ENCODE results near the gene AATF. TPM values are rescaled to one million over a fixed set of nuclear protein-coding genes. Genes with fewer than 3 reads are reported as not detected.

The AATF gene, protein sequence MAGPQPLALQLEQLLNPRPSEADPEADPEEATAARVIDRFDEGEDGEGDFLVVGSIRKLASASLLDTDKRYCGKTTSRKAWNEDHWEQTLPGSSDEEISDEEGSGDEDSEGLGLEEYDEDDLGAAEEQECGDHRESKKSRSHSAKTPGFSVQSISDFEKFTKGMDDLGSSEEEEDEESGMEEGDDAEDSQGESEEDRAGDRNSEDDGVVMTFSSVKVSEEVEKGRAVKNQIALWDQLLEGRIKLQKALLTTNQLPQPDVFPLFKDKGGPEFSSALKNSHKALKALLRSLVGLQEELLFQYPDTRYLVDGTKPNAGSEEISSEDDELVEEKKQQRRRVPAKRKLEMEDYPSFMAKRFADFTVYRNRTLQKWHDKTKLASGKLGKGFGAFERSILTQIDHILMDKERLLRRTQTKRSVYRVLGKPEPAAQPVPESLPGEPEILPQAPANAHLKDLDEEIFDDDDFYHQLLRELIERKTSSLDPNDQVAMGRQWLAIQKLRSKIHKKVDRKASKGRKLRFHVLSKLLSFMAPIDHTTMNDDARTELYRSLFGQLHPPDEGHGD
- total RNA-seq = 32.5 and 36.7 TPM in 2 replicates

DNA sequence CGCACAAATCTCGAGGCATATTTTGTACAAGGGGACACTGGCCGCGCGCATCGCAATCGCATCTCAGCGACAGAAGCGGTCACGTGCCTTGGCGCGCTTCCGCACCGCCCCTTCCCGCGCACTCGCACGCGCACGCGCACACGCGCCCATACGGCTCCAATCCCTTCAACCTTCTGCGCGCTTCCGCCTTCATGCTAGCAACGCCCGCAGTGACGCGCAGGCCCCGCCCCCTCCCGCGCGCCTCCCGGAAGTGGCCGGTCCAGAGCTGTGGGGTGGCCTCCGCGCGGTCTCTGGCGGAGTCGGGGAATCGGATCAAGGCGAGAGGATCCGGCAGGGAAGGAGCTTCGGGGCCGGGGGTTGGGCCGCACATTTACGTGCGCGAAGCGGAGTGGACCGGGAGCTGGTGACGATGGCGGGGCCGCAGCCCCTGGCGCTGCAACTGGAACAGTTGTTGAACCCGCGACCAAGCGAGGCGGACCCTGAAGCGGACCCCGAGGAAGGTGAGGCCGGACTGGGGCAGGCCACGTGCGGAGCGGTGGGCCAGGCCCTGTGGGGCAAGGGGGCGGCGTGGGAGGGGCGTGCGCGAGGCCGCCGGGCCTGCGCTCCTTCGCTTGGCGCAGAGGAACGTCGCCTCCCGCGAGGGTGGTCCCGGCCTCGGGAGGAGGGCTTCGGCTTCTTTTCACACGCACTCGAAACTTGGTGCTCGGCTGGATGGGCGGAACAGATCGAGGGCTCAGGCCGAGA, at the start of gene AATF:
AATF (plus strand) TSS at position 238 of the 744 bp plus-strand sequence; CDS start at position 410, 172 bp downstream.
- peak; percentile 78 for DNase-seq (ENCODE audit: low read depth, low spot score)

- DNase-seq (ENCODE audit: low read depth, low spot score) = no peak
Observed at GRCh38 chr17:36899250-36900159, 49.2 kb upstream of the AATF start.

GRCh38 chr17:36900160-36900512, 48.6 kb upstream of the AATF start:
- no peak for DNase-seq (ENCODE audit: low read depth, low spot score)

GRCh38 chr17:36901506-36901905, 47.2 kb upstream of the AATF start:
- no peak for DNase-seq (ENCODE audit: low read depth, low spot score)

DNA sequence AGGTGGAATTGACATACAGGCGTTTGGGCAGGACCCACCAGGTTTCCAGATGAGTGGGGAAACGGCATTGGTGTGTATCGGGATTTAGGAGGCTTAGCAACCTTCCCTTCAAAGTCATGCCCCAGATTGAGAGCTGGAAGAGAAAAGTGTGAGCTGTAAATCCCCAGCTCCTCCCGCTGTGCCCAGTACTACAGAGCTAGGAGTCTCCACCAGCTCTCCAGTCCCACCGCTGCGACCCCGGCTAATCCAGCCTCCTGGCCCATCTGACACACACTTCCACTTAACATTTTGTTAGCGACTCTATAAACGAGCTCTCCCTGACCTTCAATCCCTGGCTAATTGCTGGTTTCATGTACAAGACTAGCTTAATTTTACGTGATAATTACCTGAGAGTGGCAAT, 41.3 kb upstream of the AATF start:
- no peak for DNase-seq (ENCODE audit: low read depth, low spot score)

- no peak for DNase-seq (ENCODE audit: low read depth, low spot score)
Observed at GRCh38 chr17:36910513-36910912, 38.2 kb upstream of the AATF start.

- DNase-seq (ENCODE audit: low read depth, low spot score) = no peak
Observed at GRCh38 chr17:36911001-36911400, 37.8 kb upstream of the AATF start.

GRCh38 chr17:36913132-36913531, 35.6 kb upstream of the AATF start:
- DNase-seq (ENCODE audit: low read depth, low spot score) = no peak

DNA sequence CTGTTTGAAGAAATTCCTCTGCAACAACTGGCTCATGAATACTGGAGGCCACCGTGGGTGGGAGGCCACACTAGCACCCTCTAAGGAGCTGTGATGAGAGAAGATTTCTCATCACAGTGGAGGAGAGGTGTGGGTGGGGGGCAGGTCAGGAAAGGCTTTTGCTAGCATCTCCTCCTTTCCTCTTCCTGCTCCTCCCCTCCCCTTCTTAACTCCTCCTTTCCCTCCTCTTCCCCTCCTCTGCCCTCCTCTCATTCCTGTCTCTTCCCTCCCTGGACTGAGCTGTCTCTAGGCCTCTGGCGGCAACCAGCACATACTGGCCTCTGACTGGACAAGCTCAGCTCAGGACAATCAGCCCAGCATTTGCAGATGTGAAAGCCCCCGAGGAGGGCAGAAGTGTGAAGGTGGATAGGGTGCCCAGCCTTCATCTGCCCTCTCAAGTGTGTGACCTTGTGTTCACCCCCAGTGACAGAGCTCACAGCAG, 30.5 kb upstream of the AATF start:
- DNase-seq (ENCODE audit: low read depth, low spot score) = no peak

GRCh38 chr17:36919407-36919968, 29.3 kb upstream of the AATF start:
- DNase-seq (ENCODE audit: low read depth, low spot score) = no peak

GRCh38 chr17:36920032-36921005, 28.4 kb upstream of the AATF start:
- no peak for DNase-seq (ENCODE audit: low read depth, low spot score)

GRCh38 chr17:36921095-36921851, 27.5 kb upstream of the AATF start:
- no peak for DNase-seq (ENCODE audit: low read depth, low spot score)

DNA sequence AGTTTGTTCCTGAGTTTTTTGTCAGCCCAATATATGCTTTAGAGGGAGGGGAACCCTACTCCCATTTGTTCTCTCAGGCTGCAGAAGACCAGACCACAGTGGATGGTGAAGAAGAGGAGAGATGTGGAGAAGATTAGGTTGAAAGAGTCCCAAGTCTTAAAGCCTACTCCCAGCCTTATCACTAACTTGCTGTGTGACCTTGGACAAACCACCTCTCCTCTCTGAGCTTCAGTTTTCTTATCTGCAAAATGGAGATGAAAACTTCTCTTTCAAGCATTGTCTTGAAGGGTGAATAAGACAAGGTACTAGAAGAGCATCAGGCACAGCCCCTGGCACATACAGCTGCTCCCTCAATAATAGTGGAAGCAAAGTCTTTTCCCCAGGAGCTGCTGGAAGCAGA, 26.6 kb upstream of the AATF start:
- DNase-seq (ENCODE audit: low read depth, low spot score) = no peak

- DNase-seq (ENCODE audit: low read depth, low spot score) = no peak
Observed at GRCh38 chr17:36923814-36924221, 24.9 kb upstream of the AATF start.

- no peak for DNase-seq (ENCODE audit: low read depth, low spot score)
Observed at GRCh38 chr17:36926226-36926625, 22.5 kb upstream of the AATF start.

- DNase-seq (ENCODE audit: low read depth, low spot score) = no peak
Observed at GRCh38 chr17:36926701-36927100, 22.1 kb upstream of the AATF start.

GRCh38 chr17:36928471-36929345, 20.0 kb upstream of the AATF start:
- DNase-seq (ENCODE audit: low read depth, low spot score) = no peak
